HG02588 (cell line): ENCODE data around the gene QRFP.

ENCODE experiments used
- ATAC-seq: cut with Tn5 transposase; IDR thresholded peaks from one replicate; pipeline ENCODE4 v1.9.1; 2021; ENCODE audit warnings: mild to moderate bottlenecking, moderate library complexity; ENCODE audit not compliant: unreplicated experiment

Gene QRFP

GRCh38 chr9:130893341-130894101, 3.1 kb downstream of the QRFP start:
- no peak for ATAC-seq

- ATAC-seq: no peak
These were observed 3.9 kb downstream of the QRFP start for GRCh38 chr9:130892477-130893304.

- no peak for ATAC-seq
These were observed 4.7 kb downstream of the QRFP start for GRCh38 chr9:130891688-130892476.

GRCh38 chr9:130890870-130891687, 5.5 kb downstream of the QRFP start:
- no peak for ATAC-seq

- no peak for ATAC-seq
These were observed 6.5 kb downstream of the QRFP start for GRCh38 chr9:130890124-130890523.

GRCh38 chr9:130888146-130888885, 8.3 kb downstream of the QRFP start:
- ATAC-seq: no peak

- no peak for ATAC-seq
These were observed 9.0 kb downstream of the QRFP start for GRCh38 chr9:130887494-130888144.

- no peak for ATAC-seq
These were observed 9.6 kb downstream of the QRFP start for GRCh38 chr9:130886981-130887380.

GRCh38 chr9:130885484-130886375, 10.9 kb downstream of the QRFP start:
- ATAC-seq: no peak

GRCh38 chr9:130884542-130885483, 11.8 kb downstream of the QRFP start:
- ATAC-seq: no peak

GRCh38 chr9:130884111-130884531, 12.5 kb downstream of the QRFP start:
- no peak for ATAC-seq

- no peak for ATAC-seq
These were observed 13.1 kb downstream of the QRFP start for GRCh38 chr9:130883479-130883878.

- ATAC-seq: no peak
These were observed 13.9 kb downstream of the QRFP start for GRCh38 chr9:130882696-130883225.

- no peak for ATAC-seq
These were observed 15.1 kb downstream of the QRFP start for GRCh38 chr9:130881516-130881915.

- no peak for ATAC-seq
These were observed 15.9 kb downstream of the QRFP start for GRCh38 chr9:130880599-130881220.

- no peak for ATAC-seq
These were observed 16.7 kb downstream of the QRFP start for GRCh38 chr9:130879863-130880411.
